ENCODE measurements around the gene MYL4.

The MYL4 gene

GRCh38 chr17:47232465-47232864 lies 23.3 kb downstream of the MYL4 start:
- Histone ChIP-seq H3K27ac (ENCODE audit: low read depth, low read length) (no peak overlapping the region), H3K9me3 (ENCODE audit: insufficient read depth, low read depth, low read length) (no peaks in the 10 kb centered on the region), H3K4me3 (ENCODE audit: low read length) (no peak overlapping the region), H3K36me3 (ENCODE audit: insufficient read depth, low read length) (no peaks in the 10 kb centered on the region), H3K4me1 (ENCODE audit: insufficient read depth, low read length) (peaks cover 5% of the 10 kb centered on the region; the same call in 1 of the 2 replicates), H3K9ac (ENCODE audit: low read depth, low read length) (no peak overlapping the region), H3K27me3 (ENCODE audit: insufficient read depth, low read length) (no peaks in the 10 kb centered on the region; the same call in 1 of the 2 replicates)
- 89% methylated on average over 2 of the region's 2 CpGs for WGBS

DNA sequence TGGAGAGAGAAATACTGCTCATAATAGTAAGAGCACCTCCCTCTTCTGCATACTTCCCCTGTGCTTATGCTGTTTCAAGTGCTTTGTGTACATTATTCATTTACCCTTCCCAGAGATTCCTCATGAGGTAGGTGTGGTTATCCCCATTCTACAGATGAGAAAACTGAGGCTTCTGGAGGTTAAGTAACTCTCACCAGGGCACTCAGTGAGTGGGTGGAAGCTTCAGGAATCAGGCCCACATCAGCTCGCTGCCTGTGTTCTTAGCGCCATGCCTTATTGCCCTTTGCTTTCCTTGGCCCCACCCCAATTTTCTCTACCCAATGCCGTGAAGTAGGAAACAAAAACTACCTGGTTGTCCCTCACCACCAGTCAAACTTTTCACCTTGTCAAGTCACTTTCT lies 26.4 kb downstream of the MYL4 start:
- Histone ChIP-seq H3K36me3 (ENCODE audit: insufficient read depth, low read length) (no peaks in the 10 kb centered on the region), H3K27ac (ENCODE audit: low read depth, low read length) (no peak overlapping the region), H3K27me3 (ENCODE audit: insufficient read depth, low read length) (no peaks in the 10 kb centered on the region), H3K4me1 (ENCODE audit: insufficient read depth, low read length) (no peaks in the 10 kb centered on the region), H3K9me3 (ENCODE audit: insufficient read depth, low read depth, low read length) (no peaks in the 10 kb centered on the region), H3K9ac (ENCODE audit: low read depth, low read length) (no peak overlapping the region), H3K4me3 (ENCODE audit: low read length) (no peak overlapping the region)
- WGBS = 96% methylated on average over 3 of the region's 3 CpGs

GRCh38 chr17:47235923-47236322 lies 26.8 kb downstream of the MYL4 start:
- no peaks in the 10 kb centered on the region for H3K27me3 ChIP-seq (ENCODE audit: insufficient read depth, low read length)
- no peak overlapping the region for H3K27ac ChIP-seq (ENCODE audit: low read depth, low read length)
- H3K9ac ChIP-seq (ENCODE audit: low read depth, low read length) = no peak overlapping the region
- no peak overlapping the region for H3K4me3 ChIP-seq (ENCODE audit: low read length)
- H3K9me3 ChIP-seq (ENCODE audit: insufficient read depth, low read depth, low read length) = no peaks in the 10 kb centered on the region
- H3K4me1 ChIP-seq (ENCODE audit: insufficient read depth, low read length) = no peaks in the 10 kb centered on the region
- WGBS = 98% methylated on average over 1 of the region's 2 CpGs
- H3K36me3 ChIP-seq (ENCODE audit: insufficient read depth, low read length) = no peaks in the 10 kb centered on the region

DNA sequence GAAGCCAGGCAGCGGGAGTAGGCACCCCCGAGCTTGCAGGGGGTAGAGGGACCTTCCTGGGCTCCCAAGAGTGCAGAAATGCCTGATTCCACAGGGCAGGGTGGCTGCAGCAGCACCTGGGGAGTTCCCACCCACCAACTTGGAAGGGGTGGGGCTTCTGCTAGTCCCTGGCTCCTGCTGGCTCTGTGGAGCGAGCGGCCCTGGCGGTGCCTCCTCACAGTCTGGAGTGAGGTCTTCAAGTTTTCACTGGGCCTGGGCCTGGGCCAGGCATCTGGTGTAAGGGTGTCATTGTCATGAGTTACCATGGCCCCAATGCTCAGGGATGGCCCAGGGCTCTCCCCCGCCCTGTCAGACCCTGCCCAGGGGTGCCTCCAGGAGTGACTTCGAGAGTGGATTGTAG lies 28.7 kb downstream of the MYL4 start:
- H3K9ac ChIP-seq (ENCODE audit: low read depth, low read length) = no peak overlapping the region
- H3K4me3 ChIP-seq (ENCODE audit: low read length) = no peak overlapping the region
- H3K36me3 ChIP-seq (ENCODE audit: insufficient read depth, low read length) = no peaks in the 10 kb centered on the region
- H3K4me1 ChIP-seq (ENCODE audit: insufficient read depth, low read length) = no peaks in the 10 kb centered on the region
- no peaks in the 10 kb centered on the region for H3K27me3 ChIP-seq (ENCODE audit: insufficient read depth, low read length)
- H3K9me3 ChIP-seq (ENCODE audit: insufficient read depth, low read depth, low read length) = no peaks in the 10 kb centered on the region
- no peak overlapping the region for H3K27ac ChIP-seq (ENCODE audit: low read depth, low read length)
- WGBS = 94% methylated on average over 7 of the region's 7 CpGs

DNA sequence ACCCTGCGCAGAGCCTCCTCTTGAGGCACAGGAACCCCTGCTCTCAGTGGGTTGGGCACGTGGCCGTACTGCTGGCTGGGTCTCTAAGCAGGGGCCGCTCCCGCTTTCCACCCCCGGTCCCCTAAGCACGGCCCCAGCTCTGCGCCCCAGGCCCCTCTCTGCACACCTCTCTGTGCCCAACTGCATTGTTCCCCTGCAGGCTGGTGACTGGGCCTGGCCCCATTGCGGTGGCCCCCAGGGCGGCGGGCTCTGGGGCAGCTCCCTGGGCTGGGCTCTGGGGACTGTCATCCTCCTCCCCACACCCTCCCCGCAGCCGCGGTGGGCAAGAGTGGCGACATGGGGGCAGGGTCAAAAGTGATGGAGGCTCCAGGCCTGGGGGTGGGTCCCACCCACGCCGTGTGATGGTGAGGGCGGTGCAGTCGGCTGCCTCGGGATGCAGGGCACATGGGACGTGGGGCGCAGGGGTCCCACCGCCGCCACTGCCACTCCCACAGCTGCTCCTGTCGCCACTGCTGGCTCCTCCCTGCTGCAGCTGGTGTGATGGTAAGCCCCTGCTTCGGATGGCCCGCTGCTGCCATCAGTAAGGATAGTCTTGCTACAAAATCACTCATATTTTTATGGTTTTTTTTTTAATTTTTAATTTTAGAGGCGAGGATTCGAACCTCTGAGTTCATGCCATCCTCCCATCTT lies 29.3 kb downstream of the MYL4 start:
- WGBS = 87% methylated on average over 29 of the region's 29 CpGs
- Histone ChIP-seq H3K27me3 (ENCODE audit: insufficient read depth, low read length) (no peaks in the 10 kb centered on the region), H3K4me1 (ENCODE audit: insufficient read depth, low read length) (no peaks in the 10 kb centered on the region), H3K27ac (ENCODE audit: low read depth, low read length) (no peak overlapping the region), H3K36me3 (ENCODE audit: insufficient read depth, low read length) (no peaks in the 10 kb centered on the region), H3K9ac (ENCODE audit: low read depth, low read length) (no peak overlapping the region), H3K9me3 (ENCODE audit: insufficient read depth, low read depth, low read length) (no peaks in the 10 kb centered on the region), H3K4me3 (ENCODE audit: low read length) (no peak overlapping the region)

DNA sequence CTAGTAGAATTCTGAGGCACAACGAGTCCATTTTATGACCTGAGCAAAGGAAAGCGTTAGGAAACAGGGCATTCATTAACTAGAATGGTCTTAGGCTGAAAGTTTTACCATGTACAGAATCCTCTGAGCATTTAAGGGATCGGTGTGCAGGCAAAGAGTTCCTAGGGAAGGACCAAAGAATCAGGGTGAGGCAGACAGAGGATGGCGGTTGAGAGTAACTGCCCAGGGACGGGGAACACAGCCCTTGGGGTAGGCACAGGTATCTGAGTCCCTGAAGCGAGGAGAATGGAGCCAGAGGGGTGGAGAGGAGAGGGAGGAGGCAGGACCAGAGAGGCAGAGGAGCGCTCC lies 30.4 kb downstream of the MYL4 start:
- H3K9ac ChIP-seq (ENCODE audit: low read depth, low read length) = no peak overlapping the region

GRCh38 chr17:47239967-47240651 lies 31.0 kb downstream of the MYL4 start:
- Histone ChIP-seq H3K9ac (ENCODE audit: low read depth, low read length) (no peak overlapping the region), H3K9me3 (ENCODE audit: insufficient read depth, low read depth, low read length) (no peaks in the 10 kb centered on the region), H3K27ac (ENCODE audit: low read depth, low read length) (no peak overlapping the region), H3K4me1 (ENCODE audit: insufficient read depth, low read length) (no peaks in the 10 kb centered on the region), H3K27me3 (ENCODE audit: insufficient read depth, low read length) (no peaks in the 10 kb centered on the region), H3K4me3 (ENCODE audit: low read length) (no peak overlapping the region), H3K36me3 (ENCODE audit: insufficient read depth, low read length) (no peaks in the 10 kb centered on the region)
- WGBS = 89% methylated on average over 3 of the region's 3 CpGs

More for the DNA sequence above, 30.4 kb downstream of the MYL4 start:
- WGBS = 83% methylated on average over 7 of the region's 7 CpGs
- no peaks in the 10 kb centered on the region for H3K9me3 ChIP-seq (ENCODE audit: insufficient read depth, low read depth, low read length)
- H3K36me3 ChIP-seq (ENCODE audit: insufficient read depth, low read length) = no peaks in the 10 kb centered on the region
- H3K27me3 ChIP-seq (ENCODE audit: insufficient read depth, low read length) = no peaks in the 10 kb centered on the region
- H3K27ac ChIP-seq (ENCODE audit: low read depth, low read length) = no peak overlapping the region
- no peak overlapping the region for H3K4me3 ChIP-seq (ENCODE audit: low read length)
- H3K4me1 ChIP-seq (ENCODE audit: insufficient read depth, low read length) = no peaks in the 10 kb centered on the region

DNA sequence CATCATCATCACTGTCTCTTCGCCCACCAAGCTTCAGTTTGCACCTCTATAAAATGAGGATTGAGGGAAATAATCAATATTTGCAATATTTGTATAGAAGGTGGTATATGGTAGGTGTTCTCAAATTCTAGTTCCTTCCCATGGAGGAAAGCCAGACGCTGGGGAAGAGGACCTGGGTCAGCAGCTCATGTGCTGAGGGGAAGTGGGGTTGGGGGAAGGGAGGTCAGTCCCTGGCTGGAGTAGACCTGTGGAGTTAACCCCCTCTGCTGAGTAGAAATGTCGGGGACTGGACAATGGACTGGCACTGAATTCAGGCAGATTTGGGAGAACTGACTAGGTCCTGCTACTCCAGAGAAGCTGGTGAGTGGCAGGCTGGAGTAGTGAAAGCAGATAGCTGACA lies 31.7 kb downstream of the MYL4 start:
- Histone ChIP-seq H3K4me3 (ENCODE audit: low read length) (no peak overlapping the region), H3K27me3 (ENCODE audit: insufficient read depth, low read length) (no peaks in the 10 kb centered on the region; the same call in 1 of the 2 replicates), H3K36me3 (ENCODE audit: insufficient read depth, low read length) (no peaks in the 10 kb centered on the region), H3K4me1 (ENCODE audit: insufficient read depth, low read length) (no peaks in the 10 kb centered on the region), H3K27ac (ENCODE audit: low read depth, low read length) (no peak overlapping the region), H3K9ac (ENCODE audit: low read depth, low read length) (no peak overlapping the region), H3K9me3 (ENCODE audit: insufficient read depth, low read depth, low read length) (no peaks in the 10 kb centered on the region)
- WGBS = 83% methylated on average over 2 of the region's 3 CpGs

- no peak overlapping the region for H3K4me3 ChIP-seq (ENCODE audit: low read length)
- H3K27ac ChIP-seq (ENCODE audit: low read depth, low read length) = no peak overlapping the region
- no peaks in the 10 kb centered on the region for H3K9me3 ChIP-seq (ENCODE audit: insufficient read depth, low read depth, low read length)
- WGBS = 92% methylated on average over 2 of the region's 2 CpGs
- H3K9ac ChIP-seq (ENCODE audit: low read depth, low read length) = no peak overlapping the region
- no peaks in the 10 kb centered on the region for H3K4me1 ChIP-seq (ENCODE audit: insufficient read depth, low read length)
- no peaks in the 10 kb centered on the region for H3K36me3 ChIP-seq (ENCODE audit: insufficient read depth, low read length)
- H3K27me3 ChIP-seq (ENCODE audit: insufficient read depth, low read length) = no peaks in the 10 kb centered on the region; the same call in 1 of the 2 replicates
Measured at GRCh38 chr17:47242648-47243047, 33.5 kb downstream of the MYL4 start.

GRCh38 chr17:47243737-47244598 lies 34.8 kb downstream of the MYL4 start:
- Histone ChIP-seq H3K9ac (ENCODE audit: low read depth, low read length) (no peak overlapping the region), H3K4me3 (ENCODE audit: low read length) (no peak overlapping the region), H3K27ac (ENCODE audit: low read depth, low read length) (no peak overlapping the region), H3K36me3 (ENCODE audit: insufficient read depth, low read length) (no peaks in the 10 kb centered on the region), H3K9me3 (ENCODE audit: insufficient read depth, low read depth, low read length) (no peaks in the 10 kb centered on the region), H3K4me1 (ENCODE audit: insufficient read depth, low read length) (no peaks in the 10 kb centered on the region), H3K27me3 (ENCODE audit: insufficient read depth, low read length) (no peaks in the 10 kb centered on the region; the same call in 1 of the 2 replicates)
- WGBS = 91% methylated on average over 8 of the region's 9 CpGs

DNA sequence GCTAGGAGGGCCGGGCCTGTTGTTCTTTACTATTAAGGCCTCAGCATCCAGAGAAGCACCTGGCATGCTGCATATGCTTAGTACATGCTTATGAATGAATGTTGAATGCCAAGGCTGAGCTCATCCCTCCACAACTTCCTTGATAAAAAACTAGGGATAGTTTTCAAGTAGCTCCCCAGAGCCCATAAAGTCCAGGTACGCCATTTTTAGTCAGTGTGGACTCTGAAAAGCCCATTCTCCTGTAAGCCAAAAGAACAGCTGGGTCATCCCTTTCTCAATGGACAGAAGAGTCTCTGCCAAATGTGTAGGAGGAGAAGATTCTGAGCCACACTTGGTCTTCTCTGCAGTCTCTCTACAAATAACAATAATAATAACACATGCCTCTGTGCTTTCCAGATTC lies 35.5 kb downstream of the MYL4 start:
- Histone ChIP-seq H3K4me1 (ENCODE audit: insufficient read depth, low read length) (no peaks in the 10 kb centered on the region), H3K9me3 (ENCODE audit: insufficient read depth, low read depth, low read length) (no peaks in the 10 kb centered on the region), H3K27me3 (ENCODE audit: insufficient read depth, low read length) (no peaks in the 10 kb centered on the region; the same call in 1 of the 2 replicates), H3K9ac (ENCODE audit: low read depth, low read length) (no peak overlapping the region), H3K4me3 (ENCODE audit: low read length) (no peak overlapping the region), H3K36me3 (ENCODE audit: insufficient read depth, low read length) (no peaks in the 10 kb centered on the region), H3K27ac (ENCODE audit: low read depth, low read length) (no peak overlapping the region)
- WGBS = 90% methylated on average over 2 of the region's 2 CpGs
